ENCODE measurements around the gene RAB25.

The RAB25 gene

DNA sequence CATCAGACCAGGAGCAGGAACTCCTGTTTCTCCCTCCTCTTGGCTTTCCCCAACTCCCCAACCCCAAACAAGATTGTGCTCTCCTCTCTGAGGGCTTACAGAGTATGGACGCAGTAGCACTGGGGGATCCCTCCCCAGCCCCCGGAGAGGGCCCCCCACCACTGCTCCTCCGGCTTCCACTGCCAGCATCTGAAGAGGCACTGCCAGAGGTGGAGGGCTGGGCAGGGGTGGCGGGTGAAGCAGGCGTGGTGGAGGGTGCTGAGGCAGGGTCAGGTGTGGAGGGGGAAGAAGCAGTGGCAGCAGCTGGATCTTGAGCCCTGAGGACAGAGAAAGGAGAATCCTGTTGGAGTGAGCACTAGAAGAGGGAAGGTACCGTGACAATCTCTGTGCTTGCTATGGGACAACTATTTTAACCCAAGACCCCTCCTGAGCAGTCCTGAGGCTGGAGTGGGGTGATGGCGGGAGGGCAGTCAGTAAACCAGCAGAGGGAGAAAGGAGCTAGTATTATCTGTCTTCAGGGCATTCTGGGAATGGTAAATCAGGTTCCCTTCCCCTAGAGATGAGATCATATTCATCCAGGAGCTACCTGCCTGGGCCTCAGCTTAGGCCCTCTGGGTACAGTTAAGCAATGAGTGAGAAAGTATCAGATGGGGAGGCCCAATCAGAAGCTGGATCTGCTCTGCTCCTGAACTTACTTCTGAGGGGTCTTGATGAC, 9.8 kb upstream of the RAB25 start:
- H3K27ac ChIP-seq (ENCODE audit: extremely low read depth, low read depth, low read length), result no peak overlapping the region
- H3K9me3 ChIP-seq (ENCODE audit: control insufficient read depth, insufficient read depth, low read depth, low read length), result no peaks in the 10 kb centered on the region
- no peak overlapping the region for H3K4me3 ChIP-seq (ENCODE audit: low read depth, low read length)
- H3K4me1 ChIP-seq (ENCODE audit: control insufficient read depth, insufficient read depth, low read length), result no peaks in the 10 kb centered on the region
- peak; percentile 13; the same call in 1 of the 2 replicates for TF ChIP-seq ZNF398 (tag by site-specific recombination; IDR thresholded peaks at IDR 0.05)
- no peak for TF ChIP-seq SCRT2 (tag by site-specific recombination; IDR thresholded peaks at IDR 0.05)
- TF ChIP-seq, protein P1, sequence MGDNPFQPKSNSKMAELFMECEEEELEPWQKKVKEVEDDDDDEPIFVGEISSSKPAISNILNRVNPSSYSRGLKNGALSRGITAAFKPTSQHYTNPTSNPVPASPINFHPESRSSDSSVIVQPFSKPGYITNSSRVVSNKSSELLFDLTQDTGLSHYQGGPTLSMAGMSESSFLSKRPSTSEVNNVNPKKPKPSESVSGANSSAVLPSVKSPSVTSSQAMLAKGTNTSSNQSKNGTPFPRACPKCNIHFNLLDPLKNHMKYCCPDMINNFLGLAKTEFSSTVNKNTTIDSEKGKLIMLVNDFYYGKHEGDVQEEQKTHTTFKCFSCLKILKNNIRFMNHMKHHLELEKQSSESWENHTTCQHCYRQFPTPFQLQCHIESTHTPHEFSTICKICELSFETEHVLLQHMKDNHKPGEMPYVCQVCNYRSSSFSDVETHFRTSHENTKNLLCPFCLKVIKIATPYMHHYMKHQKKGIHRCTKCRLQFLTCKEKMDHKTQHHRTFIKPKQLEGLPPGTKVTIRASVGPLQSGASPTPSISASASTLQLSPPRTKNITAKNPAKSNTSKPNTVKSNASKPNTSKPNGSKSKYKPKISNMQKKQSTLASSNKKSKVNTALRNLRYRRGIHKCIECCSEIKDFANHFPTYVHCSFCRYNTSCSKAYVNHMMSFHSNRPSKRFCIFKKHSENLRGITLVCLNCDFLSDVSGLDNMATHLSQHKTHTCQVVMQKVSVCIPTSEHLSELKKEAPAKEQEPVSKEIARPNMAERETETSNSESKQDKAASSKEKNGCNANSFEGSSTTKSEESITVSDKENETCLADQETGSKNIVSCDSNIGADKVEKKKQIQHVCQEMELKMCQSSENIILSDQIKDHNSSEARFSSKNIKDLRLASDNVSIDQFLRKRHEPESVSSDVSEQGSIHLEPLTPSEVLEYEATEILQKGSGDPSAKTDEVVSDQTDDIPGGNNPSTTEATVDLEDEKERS (tag by site-specific recombination; IDR thresholded peaks at IDR 0.05), result no peak
- TF ChIP-seq HOXD13 (CRISPR knock-in tag; IDR thresholded peaks at IDR 0.05; ENCODE audit: borderline replicate concordance), result no peak
- POLR2A ChIA-PET, result interaction anchor here (0.9 to 1.2 kb wide), 2 partner anchors 15 to 109 kb away, joined by 3 read pairs; no protein-coding TSS in a partner anchor
- peaks cover 8 to 44% of the 10 kb centered on the region in 2 experiments; a peak in 2 of 3 replicates for H3K36me3 ChIP-seq (ENCODE audit: control insufficient read depth in 2 of 2, insufficient read depth in 1 of 2, low read length in 2 of 2)
- CTCF ChIA-PET, result interaction anchor here (0.5 to 1.4 kb wide), 7 partner anchors 14 to 113 kb away, joined by 3 to 5 read pairs (median 3); no protein-coding TSS in a partner anchor

DNA sequence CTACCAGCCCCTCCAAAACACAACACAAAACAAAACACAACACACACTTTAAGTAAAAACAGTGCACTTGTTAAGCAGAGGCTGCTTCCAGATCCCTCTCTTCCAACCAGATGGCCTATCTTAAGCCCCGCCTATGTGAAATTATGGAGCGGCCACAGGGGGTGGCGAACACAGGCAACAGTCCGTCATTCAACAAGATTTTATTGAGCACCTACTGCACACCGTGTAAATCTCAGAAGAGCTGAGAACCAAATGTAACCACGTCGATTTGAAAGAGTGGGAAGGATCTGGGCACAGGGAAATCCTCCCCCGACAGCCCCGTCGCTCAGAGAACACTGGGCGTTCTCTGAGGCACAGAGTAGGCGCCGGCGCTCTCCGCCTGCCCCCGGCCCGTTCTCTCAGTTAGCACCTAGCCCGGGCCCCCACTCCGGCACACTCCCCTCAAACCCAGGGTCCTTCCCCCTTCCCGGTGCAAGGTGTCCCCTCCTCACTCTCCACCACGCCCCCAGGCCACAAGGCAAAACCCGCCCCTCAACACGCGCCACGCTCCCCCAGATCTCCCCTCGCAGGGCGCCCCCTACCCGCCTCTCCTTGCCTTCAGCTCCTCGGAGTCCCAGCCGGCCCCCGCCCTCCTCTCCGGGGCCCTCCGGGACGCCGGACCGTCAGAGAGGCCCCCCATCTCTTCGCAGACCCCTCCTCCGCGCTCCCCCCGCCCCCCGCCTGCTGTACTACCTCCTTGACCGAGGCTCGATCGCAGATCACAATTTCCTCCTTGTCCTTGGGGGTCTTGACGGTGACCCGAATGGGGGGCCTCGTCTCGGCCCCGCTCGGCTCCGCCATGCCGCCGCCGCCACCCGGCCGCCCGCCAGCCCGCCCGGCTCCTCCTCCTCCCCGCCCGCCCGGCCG, 7.8 kb upstream of the RAB25 start:
- Histone ChIP-seq H3K4me3 (ENCODE audit: low read depth, low read length) (peak overlapping the region; percentile 76), H3K36me3 (ENCODE audit: control insufficient read depth in 2 of 2, insufficient read depth in 1 of 2, low read length in 2 of 2) (peaks cover 0 to 47% of the 10 kb centered on the region in 2 experiments; a peak in 2 of 3 replicates), H3K27ac (ENCODE audit: extremely low read depth, low read depth, low read length) (peak overlapping the region; percentile 56), H3K4me1 (ENCODE audit: control insufficient read depth, insufficient read depth, low read length) (no peaks in the 10 kb centered on the region), H3K9me3 (ENCODE audit: control insufficient read depth, insufficient read depth, low read depth, low read length) (no peaks in the 10 kb centered on the region)
- ChIA-PET POLR2A (interaction anchor here (0.8 kb wide), 1 partner anchor 27 kb away, joined by 3 read pairs; no protein-coding TSS in a partner anchor), CTCF (interaction anchor here (0.6 to 1.4 kb wide), 6 partner anchors 12 to 118 kb away, joined by 3 to 5 read pairs (median 4); no protein-coding TSS in a partner anchor)
- peak; percentile 77 for TF ChIP-seq ZNF398 (tag by site-specific recombination; IDR thresholded peaks at IDR 0.05)
- TF ChIP-seq ZNF121 (tag by site-specific recombination; IDR thresholded peaks at IDR 0.05), result peak; percentile 67; the same call in 1 of the 2 replicates
- TF ChIP-seq, protein P2, sequence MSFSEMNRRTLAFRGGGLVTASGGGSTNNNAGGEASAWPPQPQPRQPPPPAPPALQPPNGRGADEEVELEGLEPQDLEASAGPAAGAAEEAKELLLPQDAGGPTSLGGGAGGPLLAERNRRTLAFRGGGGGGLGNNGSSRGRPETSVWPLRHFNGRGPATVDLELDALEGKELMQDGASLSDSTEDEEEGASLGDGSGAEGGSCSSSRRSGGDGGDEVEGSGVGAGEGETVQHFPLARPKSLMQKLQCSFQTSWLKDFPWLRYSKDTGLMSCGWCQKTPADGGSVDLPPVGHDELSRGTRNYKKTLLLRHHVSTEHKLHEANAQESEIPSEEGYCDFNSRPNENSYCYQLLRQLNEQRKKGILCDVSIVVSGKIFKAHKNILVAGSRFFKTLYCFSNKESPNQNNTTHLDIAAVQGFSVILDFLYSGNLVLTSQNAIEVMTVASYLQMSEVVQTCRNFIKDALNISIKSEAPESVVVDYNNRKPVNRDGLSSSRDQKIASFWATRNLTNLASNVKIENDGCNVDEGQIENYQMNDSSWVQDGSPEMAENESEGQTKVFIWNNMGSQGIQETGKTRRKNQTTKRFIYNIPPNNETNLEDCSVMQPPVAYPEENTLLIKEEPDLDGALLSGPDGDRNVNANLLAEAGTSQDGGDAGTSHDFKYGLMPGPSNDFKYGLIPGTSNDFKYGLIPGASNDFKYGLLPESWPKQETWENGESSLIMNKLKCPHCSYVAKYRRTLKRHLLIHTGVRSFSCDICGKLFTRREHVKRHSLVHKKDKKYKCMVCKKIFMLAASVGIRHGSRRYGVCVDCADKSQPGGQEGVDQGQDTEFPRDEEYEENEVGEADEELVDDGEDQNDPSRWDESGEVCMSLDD (tag by site-specific recombination; IDR thresholded peaks at IDR 0.05), result peak; percentile 78
- TF ChIP-seq, protein P3, sequence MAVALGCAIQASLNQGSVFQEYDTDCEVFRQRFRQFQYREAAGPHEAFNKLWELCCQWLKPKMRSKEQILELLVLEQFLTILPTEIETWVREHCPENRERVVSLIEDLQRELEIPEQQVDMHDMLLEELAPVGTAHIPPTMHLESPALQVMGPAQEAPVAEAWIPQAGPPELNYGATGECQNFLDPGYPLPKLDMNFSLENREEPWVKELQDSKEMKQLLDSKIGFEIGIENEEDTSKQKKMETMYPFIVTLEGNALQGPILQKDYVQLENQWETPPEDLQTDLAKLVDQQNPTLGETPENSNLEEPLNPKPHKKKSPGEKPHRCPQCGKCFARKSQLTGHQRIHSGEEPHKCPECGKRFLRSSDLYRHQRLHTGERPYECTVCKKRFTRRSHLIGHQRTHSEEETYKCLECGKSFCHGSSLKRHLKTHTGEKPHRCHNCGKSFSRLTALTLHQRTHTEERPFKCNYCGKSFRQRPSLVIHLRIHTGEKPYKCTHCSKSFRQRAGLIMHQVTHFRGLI (tag by site-specific recombination; IDR thresholded peaks at IDR 0.05), result peak; percentile 34; the same call in 1 of the 2 replicates
- peak; percentile 64 for TF ChIP-seq KLF1 (tag by site-specific recombination; IDR thresholded peaks at IDR 0.05)
- TF ChIP-seq ZNF692 (tag by site-specific recombination; IDR thresholded peaks at IDR 0.05), result peak; percentile 46
- TF ChIP-seq ZBTB8A (tag by site-specific recombination; IDR thresholded peaks at IDR 0.05), result peak; percentile 88
- TF ChIP-seq, protein P1 (tag by site-specific recombination; IDR thresholded peaks at IDR 0.05), result peak; percentile 80; the same call in 1 of the 2 replicates
- TF ChIP-seq GLIS1 (tag by site-specific recombination; IDR thresholded peaks at IDR 0.05), result peak; percentile 59; the same call in 1 of the 2 replicates
- TF ChIP-seq ZFP37 (tag by site-specific recombination; IDR thresholded peaks at IDR 0.05), result peak; percentile 66; the same call in 1 of the 2 replicates

Measured in HEK293 (cell line).